Urinary bladder (tissue), 4 donors: ENCODE data around the gene CDHR1. TPM values are rescaled to one million over a fixed set of nuclear protein-coding genes. Genes with fewer than 3 reads are reported as not detected.
A peak's percentile ranks its signal among the peaks of the same experiment; 100 is the strongest.
"Not testable (repeated sequence)": the region's sequence is repeated elsewhere in the genome, so short reads cannot be mapped to it uniquely, and the experiment has no call there.

Experiments
- DNase-seq: peaks from one replicate; pipeline ENCODE4 v3.0.0-alpha.2; 2015; ENCODE audit errors: extremely low spot score
- H3K27ac ChIP-seq: one replicate; pipeline ENCODE4 v1.5.1; 2013; ENCODE audit warnings: low read depth, mild to moderate bottlenecking, moderate library complexity
- H3K36me3 ChIP-seq: one replicate; pipeline ENCODE4 v1.6.1; 2013; ENCODE audit warnings: mild to moderate bottlenecking, moderate library complexity; ENCODE audit not compliant: insufficient read depth
- H3K4me1 ChIP-seq: one replicate; pipeline ENCODE4 v1.6.1; 2013; ENCODE audit warnings: mild to moderate bottlenecking, moderate library complexity; ENCODE audit not compliant: insufficient read depth
- H3K4me3 ChIP-seq: one replicate; pipeline ENCODE4 v1.5.1; 2013; ENCODE audit warnings: low read depth, low read length
- WGBS: extraction: QIAGEN DNeasy Blood & Tissue Kit; methylation state at CpG from one replicate; pipeline ENCODE4 v1.1.7; 2013; 5-methylcytosine and 5-hydroxymethylcytosine counted together
- polyA plus RNA-seq: library from polyadenylated mRNA; stranded (reverse); fragments of 200-250 nt; gene quantifications from one replicate; pipeline ENCODE4 v1.2.3, GENCODE V29; 2013
- total RNA-seq: library from RNA; depleted of rRNA; stranded (reverse); fragments of >200 nt; gene quantifications from one replicate; pipeline ENCODE4 v1.2.3, GENCODE V29; 2014
- donor health status: healthy with polysubstance abuse.
- donor health status: healthy.

The CDHR1 gene
- total and polyA plus RNA-seq, 2 donors: 0.08 to 0.32 TPM

- H3K4me1 ChIP-seq: no peaks in the 10 kb centered on the region
- no peak overlapping the region for H3K27ac ChIP-seq
- H3K36me3 ChIP-seq: no peaks in the 10 kb centered on the region
- no peak overlapping the region for H3K4me3 ChIP-seq
- DNase-seq: peak; percentile 33
- 57% methylated on average over 12 of the region's 12 CpGs for WGBS
Measured at GRCh38 chr10:84179059-84179710, 15.2 kb upstream of the CDHR1 start.

- 90% methylated on average over 20 of the region's 22 CpGs for WGBS
- H3K4me3 ChIP-seq, DNase-seq, H3K36me3 ChIP-seq, H3K4me1 ChIP-seq, H3K27ac ChIP-seq: not testable (repeated sequence)
Measured at GRCh38 chr10:84180386-84180785, 14.0 kb upstream of the CDHR1 start.

GRCh38 chr10:84181631-84182030 lies 12.7 kb upstream of the CDHR1 start:
- no peak for DNase-seq
- H3K4me1 ChIP-seq: no peaks in the 10 kb centered on the region
- H3K36me3 ChIP-seq: no peaks in the 10 kb centered on the region
- WGBS: 79% methylated on average over 5 of the region's 5 CpGs
- H3K27ac ChIP-seq: no peak overlapping the region
- H3K4me3 ChIP-seq: no peak overlapping the region

- DNase-seq: no peak
- Histone ChIP-seq H3K4me1 (no peaks in the 10 kb centered on the region), H3K27ac (no peak overlapping the region), H3K4me3 (no peak overlapping the region), H3K36me3 (no peaks in the 10 kb centered on the region)
- 64% methylated on average over 4 of the region's 4 CpGs for WGBS
Measured at GRCh38 chr10:84184517-84184916, 9.8 kb upstream of the CDHR1 start.

- no peaks in the 10 kb centered on the region for H3K36me3 ChIP-seq
- H3K4me1 ChIP-seq: no peaks in the 10 kb centered on the region
- DNase-seq: no peak
- H3K27ac ChIP-seq: no peak overlapping the region
- H3K4me3 ChIP-seq: no peak overlapping the region
- WGBS: 61% methylated on average over 11 of the region's 11 CpGs
Measured at GRCh38 chr10:84185526-84186175, 8.7 kb upstream of the CDHR1 start.

- Histone ChIP-seq H3K4me1 (no peaks in the 10 kb centered on the region), H3K4me3 (no peak overlapping the region), H3K27ac (no peak overlapping the region), H3K36me3 (no peaks in the 10 kb centered on the region)
- WGBS: 67% methylated on average over 3 of the region's 3 CpGs
- no peak for DNase-seq
Measured at GRCh38 chr10:84188815-84189214, 5.5 kb upstream of the CDHR1 start.

- WGBS: 83% methylated on average over 3 of the region's 3 CpGs
- no peak for DNase-seq
- no peak overlapping the region for H3K27ac ChIP-seq
Measured at GRCh38 chr10:84190621-84191020, 3.7 kb upstream of the CDHR1 start.

GRCh38 chr10:84191106-84191505 lies 3.2 kb upstream of the CDHR1 start:
- Histone ChIP-seq H3K4me1 (no peaks in the 10 kb centered on the region), H3K36me3 (no peaks in the 10 kb centered on the region), H3K27ac (no peak overlapping the region), H3K4me3 (no peak overlapping the region)
- WGBS: 73% methylated on average over 5 of the region's 5 CpGs
- no peak for DNase-seq

More at GRCh38 chr10:84190621-84191020, 3.7 kb upstream of the CDHR1 start:
- no peak overlapping the region for H3K4me3 ChIP-seq
- H3K4me1 ChIP-seq: no peaks in the 10 kb centered on the region
- no peaks in the 10 kb centered on the region for H3K36me3 ChIP-seq

GRCh38 chr10:84193327-84193726 lies 1.0 kb upstream of the CDHR1 start:
- 94% methylated on average over 2 of the region's 2 CpGs for WGBS
- no peaks in the 10 kb centered on the region for H3K36me3 ChIP-seq
- no peak overlapping the region for H3K27ac ChIP-seq
- DNase-seq: no peak
- no peaks in the 10 kb centered on the region for H3K4me1 ChIP-seq
- H3K4me3 ChIP-seq: no peak overlapping the region

GRCh38 chr10:84193846-84194423 lies 402 bp upstream of the CDHR1 start:
- H3K36me3 ChIP-seq: no peaks in the 10 kb centered on the region
- no peak overlapping the region for H3K27ac ChIP-seq
- H3K4me1 ChIP-seq: no peaks in the 10 kb centered on the region
- H3K4me3 ChIP-seq: peak overlapping the region; percentile 55
- no peak for DNase-seq
- 30% methylated on average over 5 of the region's 5 CpGs for whole genome bisulfite sequencing

GRCh38 chr10:84195044-84195830 lies 900 bp downstream of the CDHR1 start:
- Histone ChIP-seq H3K27ac (no peak overlapping the region), H3K36me3 (no peaks in the 10 kb centered on the region), H3K4me3 (peak overlapping the region; percentile 55), H3K4me1 (no peaks in the 10 kb centered on the region)
- WGBS: 19% methylated on average over 43 of the region's 43 CpGs
- no peak for DNase-seq

- DNase-seq: no peak
- H3K4me3 ChIP-seq: no peak overlapping the region
- no peaks in the 10 kb centered on the region for H3K4me1 ChIP-seq
- no peaks in the 10 kb centered on the region for H3K36me3 ChIP-seq
- WGBS: 31% methylated on average over 4 of the region's 4 CpGs
- H3K27ac ChIP-seq: no peak overlapping the region
Measured at GRCh38 chr10:84196083-84196482, 1.7 kb downstream of the CDHR1 start.

GRCh38 chr10:84196941-84197340 lies 2.6 kb downstream of the CDHR1 start:
- 78% methylated on average over 5 of the region's 5 CpGs for WGBS
- H3K27ac ChIP-seq: no peak overlapping the region
- no peak overlapping the region for H3K4me3 ChIP-seq
- no peaks in the 10 kb centered on the region for H3K4me1 ChIP-seq
- no peaks in the 10 kb centered on the region for H3K36me3 ChIP-seq
- no peak for DNase-seq
